ENCODE data around the gene CALR3.
"Not testable (repeated sequence)": the region's sequence is repeated elsewhere in the genome, so short reads cannot be mapped to it uniquely, and the experiment has no call there.

The CALR3 gene

GRCh38 chr19:16497042-16497441, 1.1 kb upstream of the CALR3 start:
- no peak for DNase-seq (ENCODE audit: low read depth in 2 of 2)

- no peak for DNase-seq (ENCODE audit: low read depth in 2 of 2)
These were observed 631 bp upstream of the CALR3 start for GRCh38 chr19:16496613-16496983.

GRCh38 chr19:16486476-16486875, 9.5 kb downstream of the CALR3 start:
- DNase-seq (ENCODE audit: low read depth in 2 of 2), result not testable (repeated sequence)

GRCh38 chr19:16482745-16483144, 13.2 kb downstream of the CALR3 start:
- DNase-seq (ENCODE audit: low read depth in 2 of 2), result no peak

- DNase-seq (ENCODE audit: low read depth in 2 of 2), result no peak
These were observed 18.7 kb downstream of the CALR3 start for GRCh38 chr19:16477311-16477710.

GRCh38 chr19:16476401-16476800, 19.6 kb downstream of the CALR3 start:
- no peak for DNase-seq (ENCODE audit: low read depth in 2 of 2)

GRCh38 chr19:16473875-16474392, 22.0 kb downstream of the CALR3 start:
- no peak for DNase-seq (ENCODE audit: low read depth in 2 of 2)

GRCh38 chr19:16472992-16473391, 23.0 kb downstream of the CALR3 start:
- DNase-seq (ENCODE audit: low read depth in 2 of 2), result no peak

GRCh38 chr19:16472559-16472899, 23.4 kb downstream of the CALR3 start:
- DNase-seq (ENCODE audit: low read depth in 2 of 2), result not testable (repeated sequence)

- DNase-seq (ENCODE audit: low read depth in 2 of 2), result peak in 1 of 2 donors; percentile 15
These were observed 24.8 kb downstream of the CALR3 start for GRCh38 chr19:16470911-16471811.

- no peak for DNase-seq (ENCODE audit: low read depth in 2 of 2)
These were observed 25.4 kb downstream of the CALR3 start for GRCh38 chr19:16470541-16470910.

GRCh38 chr19:16467581-16467980, 28.4 kb downstream of the CALR3 start:
- DNase-seq (ENCODE audit: low read depth in 2 of 2), result no peak

- not testable (repeated sequence) for DNase-seq (ENCODE audit: low read depth in 2 of 2)
These were observed 29.1 kb downstream of the CALR3 start for GRCh38 chr19:16466802-16467427.

GRCh38 chr19:16465239-16465638, 30.7 kb downstream of the CALR3 start:
- DNase-seq (ENCODE audit: low read depth in 2 of 2), result no peak

- DNase-seq (ENCODE audit: low read depth in 2 of 2), result no peak
These were observed 31.9 kb downstream of the CALR3 start for GRCh38 chr19:16463991-16464575.

GRCh38 chr19:16463341-16463990, 32.5 kb downstream of the CALR3 start:
- DNase-seq (ENCODE audit: low read depth in 2 of 2), result no peak

- no peak for DNase-seq (ENCODE audit: low read depth in 2 of 2)
These were observed 33.2 kb downstream of the CALR3 start for GRCh38 chr19:16462757-16463250.

GRCh38 chr19:16461630-16462051, 34.3 kb downstream of the CALR3 start:
- DNase-seq (ENCODE audit: low read depth in 2 of 2), result no peak

GRCh38 chr19:16460454-16460853, 35.5 kb downstream of the CALR3 start:
- DNase-seq (ENCODE audit: low read depth in 2 of 2), result no peak

- DNase-seq (ENCODE audit: low read depth in 2 of 2), result no peak
These were observed 36.3 kb downstream of the CALR3 start for GRCh38 chr19:16459680-16460079.

GRCh38 chr19:16458391-16459341, 37.3 kb downstream of the CALR3 start:
- no peak for DNase-seq (ENCODE audit: low read depth in 2 of 2)
